Fibroblast of the aortic adventitia (primary cell): ENCODE measurements around the gene GZMA. TPM values are rescaled to one million over a fixed set of nuclear protein-coding genes. Genes with fewer than 3 reads are reported as not detected.
"Not testable (repeated sequence)": the region's sequence is repeated elsewhere in the genome, so short reads cannot be mapped to it uniquely, and the experiment has no call there.

Experiments used
- DNase-seq: peaks from one replicate; pipeline ENCODE4 v3.0.0-alpha.2; 2010; ENCODE audit warnings: low read depth
- H3K4me3 ChIP-seq: 2 replicates; pipeline ENCODE4 v1.5.1; 2011; ENCODE audit warnings: low read depth, mild to moderate bottlenecking, control low read depth, low read length, moderate library complexity
- CTCF ChIP-seq: IDR thresholded peaks from 2 replicates; pipeline ENCODE4 v1.5.1; 2011; ENCODE audit warnings: mild to moderate bottlenecking, low read length, control low read depth, inconsistent platforms; ENCODE audit not compliant: insufficient read depth
- total RNA-seq: library from RNA; depleted of rRNA; stranded (reverse); fragments of >200 nt; gene quantifications from 2 replicates; pipeline ENCODE4 v1.2.3, GENCODE V29; 2012; ENCODE audit warnings: low replicate concordance

The GZMA gene
- total RNA-seq, 1 donor: not detected

GRCh38 chr5:55066277-55066676, 36.2 kb upstream of the GZMA start:
- TF ChIP-seq CTCF: no peak
- H3K4me3 ChIP-seq: no peak overlapping the region
- no peak for DNase-seq

GRCh38 chr5:55070968-55071367, 31.5 kb upstream of the GZMA start:
- H3K4me3 ChIP-seq: no peak overlapping the region
- no peak for TF ChIP-seq CTCF
- no peak for DNase-seq

GRCh38 chr5:55071413-55071812, 31.0 kb upstream of the GZMA start:
- no peak overlapping the region for H3K4me3 ChIP-seq
- no peak for TF ChIP-seq CTCF
- no peak for DNase-seq

GRCh38 chr5:55072666-55073065, 29.8 kb upstream of the GZMA start:
- no peak for DNase-seq
- no peak overlapping the region for H3K4me3 ChIP-seq
- no peak for TF ChIP-seq CTCF

- TF ChIP-seq CTCF: no peak
- no peak overlapping the region for H3K4me3 ChIP-seq
- DNase-seq: no peak
Observed at GRCh38 chr5:55073211-55073610, 29.2 kb upstream of the GZMA start.

GRCh38 chr5:55081541-55081940, 20.9 kb upstream of the GZMA start:
- DNase-seq: no peak
- no peak for TF ChIP-seq CTCF
- no peak overlapping the region for H3K4me3 ChIP-seq

GRCh38 chr5:55089301-55089700, 13.1 kb upstream of the GZMA start:
- H3K4me3 ChIP-seq: not testable (repeated sequence)

GRCh38 chr5:55091011-55091410, 11.4 kb upstream of the GZMA start:
- H3K4me3 ChIP-seq, DNase-seq: not testable (repeated sequence)

More at GRCh38 chr5:55089301-55089700, 13.1 kb upstream of the GZMA start:
- not testable (repeated sequence) for DNase-seq
